ENCODE data around the gene FZD7. TPM values are rescaled to one million over a fixed set of nuclear protein-coding genes. Genes with fewer than 3 reads are reported as not detected.

The FZD7 gene
- total and polyA plus RNA-seq, 7 experiments from 2014 or later: 0.17 to 0.99 (median 0.40) TPM; not detected in 1

DNA sequence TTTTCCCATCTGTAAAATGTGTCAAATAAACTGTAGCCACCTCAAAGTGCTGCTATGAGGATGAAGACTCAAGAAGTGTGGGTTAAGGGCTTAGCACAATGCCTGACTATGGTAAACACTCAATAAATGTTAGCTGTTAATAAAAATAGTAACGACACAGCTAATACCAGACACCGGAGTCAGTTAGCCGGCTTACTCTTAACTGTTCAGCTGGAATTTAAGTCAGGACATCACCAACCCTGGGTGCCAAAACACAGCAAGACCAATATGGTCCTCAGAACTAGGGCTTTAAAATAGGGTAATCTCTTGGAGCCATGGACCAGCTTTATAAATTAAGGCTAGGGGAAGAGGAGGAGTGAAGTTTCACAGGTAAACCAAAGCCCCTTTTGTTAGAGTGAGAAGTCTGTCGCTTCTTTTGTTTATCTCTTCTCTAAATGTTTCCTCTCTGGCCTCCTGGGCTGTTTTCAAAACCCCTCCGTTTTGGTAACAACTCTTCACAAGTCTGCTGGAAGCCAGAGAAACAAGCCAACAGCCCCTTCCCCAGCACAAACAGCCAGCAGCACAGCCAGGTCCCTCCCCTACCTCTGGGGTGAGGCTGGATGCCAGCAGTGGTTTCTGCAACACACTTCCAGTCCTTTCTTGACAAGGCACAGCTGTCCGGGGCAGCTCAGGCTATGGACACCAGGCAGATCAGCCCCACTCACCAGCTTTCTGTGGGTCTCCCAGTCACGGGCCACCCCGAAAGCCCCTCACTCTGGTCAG, 13.8 kb upstream of the FZD7 start:
- no peak overlapping the region for H3K27ac ChIP-seq (ENCODE audit: low read depth, low read length)
- intact Hi-C loops (cut with micrococcal nuclease): no loop called here
- Mint-ChIP-seq H3K27me3 (peaks cover 0 to 16% (median 5%) of the 10 kb centered on the region in 5 donors), H3K4me1 (no peaks in the 10 kb centered on the region), H3K36me3 (no peaks in the 10 kb centered on the region), H3K27ac (no peak overlapping the region), H3K9me3 (peaks cover 0 to 2% (median 0%) of the 10 kb centered on the region in 11 donors), H3K4me3 (no peak overlapping the region)
- H3K9me3 ChIP-seq (ENCODE audit: control insufficient read depth in 2 of 3, low read length in 3 of 3): no peaks in the 10 kb centered on the region
- H3K4me3 ChIP-seq (ENCODE audit: low read length): no peak overlapping the region
- DNase-seq (no peak), ATAC-seq (no peak)
- H3K27me3 ChIP-seq (ENCODE audit: control insufficient read depth in 2 of 2, insufficient read depth in 2 of 2, low read length in 2 of 2): no peaks in the 10 kb centered on the region
- no peaks in the 10 kb centered on the region for H3K4me1 ChIP-seq (ENCODE audit: control insufficient read depth in 2 of 2, insufficient read depth in 2 of 2, low read length in 2 of 2)
- CTCF ChIA-PET: no interaction called here
- H3K36me3 ChIP-seq (ENCODE audit: control insufficient read depth in 2 of 3, insufficient read depth in 3 of 3, low read length in 3 of 3): no peaks in the 10 kb centered on the region
- POLR2A ChIA-PET: no interaction called here

DNA sequence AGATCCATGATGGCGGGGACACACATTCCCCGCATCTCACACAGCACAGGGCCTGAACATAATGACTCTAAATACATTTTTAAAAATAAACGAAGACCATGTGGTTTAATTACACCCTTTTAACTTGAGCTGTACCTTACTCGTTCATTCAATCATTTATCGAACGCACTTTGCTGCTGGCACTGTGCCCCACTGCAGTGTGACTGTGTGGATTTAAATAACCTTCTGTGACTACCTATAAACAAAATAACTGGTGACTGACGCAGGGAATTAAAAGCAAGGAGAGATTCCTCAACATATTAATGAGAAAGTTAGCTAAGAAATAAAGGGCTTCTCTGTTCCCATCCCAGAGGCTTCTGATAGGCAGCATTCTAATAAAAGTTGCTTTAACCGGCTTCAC, 10.9 kb upstream of the FZD7 start:
- ChIA-PET CTCF (no interaction called here), POLR2A (no interaction called here)
- Mint-ChIP-seq H3K9me3 (no peaks in the 10 kb centered on the region), H3K27ac (no peak overlapping the region), H3K36me3 (no peaks in the 10 kb centered on the region), H3K4me3 (no peak overlapping the region), H3K27me3 (peaks cover 3 to 26% (median 7%) of the 10 kb centered on the region in 5 donors), H3K4me1 (no peaks in the 10 kb centered on the region)
- Histone ChIP-seq H3K4me1 (ENCODE audit: control insufficient read depth in 2 of 2, insufficient read depth in 2 of 2, low read length in 2 of 2) (no peaks in the 10 kb centered on the region), H3K27ac (ENCODE audit: low read depth, low read length) (no peak overlapping the region), H3K4me3 (ENCODE audit: low read length) (no peak overlapping the region), H3K27me3 (ENCODE audit: control insufficient read depth in 2 of 2, insufficient read depth in 2 of 2, low read length in 2 of 2) (no peaks in the 10 kb centered on the region), H3K36me3 (ENCODE audit: control insufficient read depth in 2 of 3, insufficient read depth in 3 of 3, low read length in 3 of 3) (no peaks in the 10 kb centered on the region), H3K9me3 (ENCODE audit: control insufficient read depth in 2 of 3, low read length in 3 of 3) (no peaks in the 10 kb centered on the region)
- intact Hi-C loops (cut with micrococcal nuclease): no loop called here
- no peak for ATAC-seq
- DNase-seq: no peak

DNA sequence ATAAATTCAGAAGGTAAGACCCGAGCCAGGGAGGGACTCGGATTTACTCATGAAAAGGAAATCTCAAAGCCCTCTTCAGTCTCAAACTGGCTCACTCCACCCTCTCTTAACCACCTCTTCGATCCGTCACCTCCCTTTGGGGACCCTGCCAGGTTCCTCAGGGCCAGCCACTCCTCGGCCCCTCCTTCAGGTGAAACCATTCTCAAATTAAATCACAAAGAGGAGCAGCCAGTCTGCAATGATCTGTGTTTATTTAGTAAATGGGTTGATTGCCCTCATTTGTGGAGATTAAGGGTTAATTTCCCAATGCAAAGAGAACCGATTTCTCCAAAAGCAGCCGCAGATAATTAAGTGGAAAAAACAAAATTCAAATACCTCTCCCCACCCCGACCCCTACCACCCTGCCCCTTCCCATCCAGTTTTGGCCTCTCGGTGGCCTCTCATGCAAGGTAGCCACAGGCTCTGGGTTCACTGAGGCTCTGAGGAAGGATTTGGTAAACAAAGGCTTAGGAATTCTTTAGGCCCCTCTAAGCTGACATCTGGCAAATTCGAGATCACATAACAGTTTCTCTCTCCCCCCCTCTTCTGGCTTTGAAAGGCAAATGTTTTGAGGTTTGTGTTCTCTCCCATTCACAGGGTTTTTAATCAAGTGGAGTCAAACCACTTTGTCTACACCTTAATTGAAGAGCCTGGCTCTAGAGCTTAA, 10.3 kb upstream of the FZD7 start:
- Histone ChIP-seq H3K27me3 (ENCODE audit: control insufficient read depth in 2 of 2, insufficient read depth in 2 of 2, low read length in 2 of 2) (no peaks in the 10 kb centered on the region), H3K36me3 (ENCODE audit: control insufficient read depth in 2 of 3, insufficient read depth in 3 of 3, low read length in 3 of 3) (no peaks in the 10 kb centered on the region), H3K27ac (ENCODE audit: low read depth, low read length) (no peak overlapping the region), H3K9me3 (ENCODE audit: control insufficient read depth in 2 of 3, low read length in 3 of 3) (no peaks in the 10 kb centered on the region), H3K4me1 (ENCODE audit: control insufficient read depth in 2 of 2, insufficient read depth in 2 of 2, low read length in 2 of 2) (no peaks in the 10 kb centered on the region), H3K4me3 (ENCODE audit: low read length) (no peak overlapping the region)
- Mint-ChIP-seq H3K4me3 (no peak overlapping the region), H3K27me3 (peaks cover 3 to 28% (median 7%) of the 10 kb centered on the region in 5 donors), H3K9me3 (no peaks in the 10 kb centered on the region), H3K4me1 (no peaks in the 10 kb centered on the region), H3K27ac (no peak overlapping the region), H3K36me3 (no peaks in the 10 kb centered on the region)
- no peak for ATAC-seq
- ChIA-PET CTCF (no interaction called here), POLR2A (no interaction called here)
- DNase-seq: no peak
- intact Hi-C loops (cut with micrococcal nuclease): no loop called here

DNA sequence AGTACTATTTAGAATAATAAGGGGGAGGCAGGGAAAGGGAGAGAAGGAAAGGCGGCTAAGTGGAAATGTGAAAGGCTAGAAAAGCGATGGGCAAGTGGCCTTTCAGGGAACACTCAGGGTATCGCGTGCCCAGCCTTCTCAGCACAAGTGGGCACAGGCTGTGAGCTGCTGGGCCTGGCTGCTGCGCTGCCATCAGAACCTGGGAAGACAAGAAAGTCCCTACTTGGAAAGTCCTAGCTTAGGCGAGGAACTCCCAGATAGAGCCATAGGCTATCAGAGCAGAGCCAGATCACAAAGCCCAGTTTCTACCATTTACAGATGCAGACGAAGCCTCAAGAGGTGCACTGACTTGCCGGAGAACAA, 9.8 kb upstream of the FZD7 start:
- Histone ChIP-seq H3K27ac (ENCODE audit: low read depth, low read length) (no peak overlapping the region), H3K36me3 (ENCODE audit: control insufficient read depth in 2 of 3, insufficient read depth in 3 of 3, low read length in 3 of 3) (no peaks in the 10 kb centered on the region), H3K4me3 (ENCODE audit: low read length) (no peak overlapping the region), H3K9me3 (ENCODE audit: control insufficient read depth in 2 of 3, low read length in 3 of 3) (no peaks in the 10 kb centered on the region), H3K27me3 (ENCODE audit: control insufficient read depth in 2 of 2, insufficient read depth in 2 of 2, low read length in 2 of 2) (no peaks in the 10 kb centered on the region), H3K4me1 (ENCODE audit: control insufficient read depth in 2 of 2, insufficient read depth in 2 of 2, low read length in 2 of 2) (no peaks in the 10 kb centered on the region)
- H3K27ac Mint-ChIP-seq: no peak overlapping the region
- DNase-seq (no peak), ATAC-seq (no peak)
- H3K36me3 Mint-ChIP-seq: no peaks in the 10 kb centered on the region
- intact Hi-C loops (cut with micrococcal nuclease): no loop called here
- H3K4me1 Mint-ChIP-seq: no peaks in the 10 kb centered on the region
- H3K9me3 Mint-ChIP-seq: no peaks in the 10 kb centered on the region
- H3K27me3 Mint-ChIP-seq: peaks cover 3 to 27% (median 7%) of the 10 kb centered on the region in 5 donors
- no peak overlapping the region for H3K4me3 Mint-ChIP-seq
- POLR2A ChIA-PET: no interaction called here
- CTCF ChIA-PET: no interaction called here

DNA sequence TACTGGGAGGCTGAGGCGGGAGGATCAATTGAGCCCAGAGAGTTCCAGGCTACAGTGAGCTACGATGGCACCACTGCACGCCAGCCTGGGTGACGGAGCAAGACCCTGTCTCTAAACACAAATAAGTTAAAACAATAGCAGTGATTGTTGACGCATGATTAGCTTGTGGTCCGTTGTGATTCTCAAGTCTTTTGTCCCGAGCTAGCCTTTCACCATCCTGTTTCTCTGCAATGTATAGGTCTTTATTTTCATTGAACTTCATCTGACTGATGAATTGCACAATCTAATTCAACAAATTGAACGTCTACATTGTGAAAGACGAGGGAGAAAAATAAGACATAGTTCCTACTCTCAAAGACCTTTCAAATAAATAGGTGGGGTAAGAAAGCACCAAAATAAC, 8.8 kb upstream of the FZD7 start:
- no peak for DNase-seq
- Mint-ChIP-seq H3K4me1 (no peaks in the 10 kb centered on the region), H3K9me3 (no peaks in the 10 kb centered on the region), H3K27ac (no peak overlapping the region), H3K4me3 (no peak overlapping the region), H3K27me3 (peaks cover 3 to 32% (median 7%) of the 10 kb centered on the region in 5 donors), H3K36me3 (no peaks in the 10 kb centered on the region)
- Histone ChIP-seq H3K27ac (ENCODE audit: low read depth, low read length) (no peak overlapping the region), H3K9me3 (ENCODE audit: control insufficient read depth in 2 of 3, low read length in 3 of 3) (no peaks in the 10 kb centered on the region), H3K4me1 (ENCODE audit: control insufficient read depth in 2 of 2, insufficient read depth in 2 of 2, low read length in 2 of 2) (no peaks in the 10 kb centered on the region), H3K27me3 (ENCODE audit: control insufficient read depth in 2 of 2, insufficient read depth in 2 of 2, low read length in 2 of 2) (no peaks in the 10 kb centered on the region), H3K36me3 (ENCODE audit: control insufficient read depth in 2 of 3, insufficient read depth in 3 of 3, low read length in 3 of 3) (no peaks in the 10 kb centered on the region), H3K4me3 (ENCODE audit: low read length) (no peak overlapping the region)
- ChIA-PET CTCF (no interaction called here), POLR2A (no interaction called here)
- no peak for ATAC-seq
- intact Hi-C loops (cut with micrococcal nuclease): no loop called here

DNA sequence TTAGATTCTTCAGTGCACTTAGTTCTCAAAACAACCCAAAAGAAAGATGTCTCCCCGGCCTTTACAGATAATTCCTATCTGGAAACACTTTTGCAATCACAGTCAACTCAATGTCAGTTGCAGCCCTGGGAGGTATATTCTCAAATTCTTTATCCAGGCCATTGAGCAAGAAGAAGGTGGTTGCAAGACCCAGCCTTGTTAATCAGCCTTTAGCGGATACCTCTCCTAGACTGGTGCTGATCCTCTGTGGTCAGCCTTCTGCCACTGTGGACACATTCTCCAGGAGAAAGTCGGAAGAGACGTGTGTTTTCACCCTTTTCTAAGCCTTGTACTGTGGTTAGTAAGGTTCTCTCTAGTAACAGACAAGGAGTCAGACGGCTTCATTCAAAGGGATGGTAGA, 7.8 kb upstream of the FZD7 start:
- intact Hi-C loops (cut with micrococcal nuclease): no loop called here
- Mint-ChIP-seq H3K36me3 (no peaks in the 10 kb centered on the region), H3K27me3 (peaks cover 3 to 41% (median 7%) of the 10 kb centered on the region in 5 donors), H3K9me3 (no peaks in the 10 kb centered on the region), H3K27ac (no peak overlapping the region), H3K4me1 (no peaks in the 10 kb centered on the region), H3K4me3 (no peak overlapping the region)
- no peaks in the 10 kb centered on the region for H3K27me3 ChIP-seq (ENCODE audit: control insufficient read depth in 2 of 2, insufficient read depth in 2 of 2, low read length in 2 of 2)
- ChIA-PET POLR2A (no interaction called here), CTCF (no interaction called here)
- H3K36me3 ChIP-seq (ENCODE audit: control insufficient read depth in 2 of 3, insufficient read depth in 3 of 3, low read length in 3 of 3): no peaks in the 10 kb centered on the region
- H3K9me3 ChIP-seq (ENCODE audit: control insufficient read depth in 2 of 3, low read length in 3 of 3): no peaks in the 10 kb centered on the region
- DNase-seq: no peak
- no peak overlapping the region for H3K4me3 ChIP-seq (ENCODE audit: low read length)
- no peak for ATAC-seq
- H3K27ac ChIP-seq (ENCODE audit: low read depth, low read length): no peak overlapping the region
- H3K4me1 ChIP-seq (ENCODE audit: control insufficient read depth in 2 of 2, insufficient read depth in 2 of 2, low read length in 2 of 2): no peaks in the 10 kb centered on the region

DNA sequence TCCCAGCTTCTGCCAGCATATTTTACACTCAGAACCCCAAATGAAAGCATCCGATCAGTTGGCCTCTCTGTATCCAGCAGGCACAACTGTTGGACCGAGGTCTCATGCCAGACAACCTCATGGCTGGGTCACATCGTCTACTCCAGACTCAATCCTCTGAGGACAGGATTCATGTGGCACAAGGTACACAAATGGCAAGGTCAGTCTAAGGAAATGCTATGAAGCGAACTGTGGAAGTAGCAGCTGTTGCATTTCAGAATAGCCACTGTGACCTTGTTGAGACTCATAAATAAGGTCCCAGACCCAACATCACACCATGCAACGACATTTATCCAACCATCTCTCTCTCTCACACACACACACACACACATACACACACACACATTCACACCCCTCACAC, 7.1 kb upstream of the FZD7 start:
- no peak overlapping the region for H3K27ac Mint-ChIP-seq

More for the DNA sequence above, 7.1 kb upstream of the FZD7 start:
- H3K27me3 ChIP-seq (ENCODE audit: control insufficient read depth in 2 of 2, insufficient read depth in 2 of 2, low read length in 2 of 2): no peaks in the 10 kb centered on the region
- H3K9me3 ChIP-seq (ENCODE audit: control insufficient read depth in 2 of 3, low read length in 3 of 3): no peaks in the 10 kb centered on the region
- H3K36me3 Mint-ChIP-seq: no peaks in the 10 kb centered on the region
- ChIA-PET CTCF (no interaction called here), POLR2A (no interaction called here)
- no peaks in the 10 kb centered on the region for H3K4me1 ChIP-seq (ENCODE audit: control insufficient read depth in 2 of 2, insufficient read depth in 2 of 2, low read length in 2 of 2)
- no peak overlapping the region for H3K27ac ChIP-seq (ENCODE audit: low read depth, low read length)
- H3K27me3 Mint-ChIP-seq: peaks cover 3 to 48% (median 7%) of the 10 kb centered on the region in 5 donors
- no peaks in the 10 kb centered on the region for H3K9me3 Mint-ChIP-seq
- ATAC-seq (no peak), DNase-seq (no peak)
- intact Hi-C loops (cut with micrococcal nuclease): no loop called here
- peaks cover 0 to 1% (median 0%) of the 10 kb centered on the region in 7 donors for H3K4me1 Mint-ChIP-seq
- H3K36me3 ChIP-seq (ENCODE audit: control insufficient read depth in 2 of 3, insufficient read depth in 3 of 3, low read length in 3 of 3): no peaks in the 10 kb centered on the region
- H3K4me3 Mint-ChIP-seq: no peak overlapping the region
- no peak overlapping the region for H3K4me3 ChIP-seq (ENCODE audit: low read length)
